ENCODE measurements around the gene PEX5L. TPM values are rescaled to one million over a fixed set of nuclear protein-coding genes. Genes with fewer than 3 reads are reported as not detected.

Gene PEX5L
- total and polyA plus RNA-seq, 3 experiments from 2014 or later, result 0.15 TPM; not detected in 2

DNA sequence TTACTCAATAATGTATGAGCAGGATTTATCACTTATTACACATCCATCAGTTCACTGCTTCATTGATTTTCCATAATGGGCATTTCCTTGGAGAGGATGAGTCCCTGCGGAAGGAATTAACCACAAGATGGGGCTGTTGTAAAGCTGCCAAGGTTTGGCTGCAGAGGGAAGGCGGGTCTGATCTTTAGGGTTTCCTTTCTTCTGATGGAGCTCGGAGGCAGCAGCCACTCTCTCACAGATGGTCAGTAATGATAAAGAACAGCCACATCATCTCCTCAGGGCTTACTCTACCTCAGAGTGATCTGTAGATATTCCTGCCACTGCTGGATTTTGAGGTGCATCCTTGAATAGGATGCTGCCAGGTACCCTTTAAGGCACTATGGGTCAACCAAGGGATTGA, 268.7 kb downstream of the PEX5L start:
- Mint-ChIP-seq H3K27me3 (no peaks in the 10 kb centered on the region), H3K4me1 (peaks cover 0 to 4% (median 0%) of the 10 kb centered on the region in 3 donors), H3K4me3 (no peak overlapping the region), H3K9me3 (no peaks in the 10 kb centered on the region), H3K36me3 (peaks cover 21 to 69% (median 32%) of the 10 kb centered on the region in 3 donors), H3K27ac (peak overlapping the region in 1 of 8 donors; percentile 37)
- no peak for DNase-seq
- POLR2A ChIA-PET, result no interaction called here
- CTCF ChIA-PET, result interaction anchor here (1.1 kb wide), 1 partner anchor 9 kb away, joined by 3 read pairs; no protein-coding TSS in a partner anchor
- no peak overlapping the region for H3K4me3 ChIP-seq (ENCODE audit: low read length)
- H3K9me3 ChIP-seq (ENCODE audit: low read length), result no peaks in the 10 kb centered on the region
- no peaks in the 10 kb centered on the region for H3K4me1 ChIP-seq (ENCODE audit: insufficient read depth, low read length)
- no peaks in the 10 kb centered on the region for H3K27me3 ChIP-seq (ENCODE audit: insufficient read depth, low read length, poor library complexity, severe bottlenecking)
- H3K27ac ChIP-seq (ENCODE audit: low read depth, low read length), result no peak overlapping the region
- no peaks in the 10 kb centered on the region for H3K36me3 ChIP-seq (ENCODE audit: insufficient read depth, low read length)

DNA sequence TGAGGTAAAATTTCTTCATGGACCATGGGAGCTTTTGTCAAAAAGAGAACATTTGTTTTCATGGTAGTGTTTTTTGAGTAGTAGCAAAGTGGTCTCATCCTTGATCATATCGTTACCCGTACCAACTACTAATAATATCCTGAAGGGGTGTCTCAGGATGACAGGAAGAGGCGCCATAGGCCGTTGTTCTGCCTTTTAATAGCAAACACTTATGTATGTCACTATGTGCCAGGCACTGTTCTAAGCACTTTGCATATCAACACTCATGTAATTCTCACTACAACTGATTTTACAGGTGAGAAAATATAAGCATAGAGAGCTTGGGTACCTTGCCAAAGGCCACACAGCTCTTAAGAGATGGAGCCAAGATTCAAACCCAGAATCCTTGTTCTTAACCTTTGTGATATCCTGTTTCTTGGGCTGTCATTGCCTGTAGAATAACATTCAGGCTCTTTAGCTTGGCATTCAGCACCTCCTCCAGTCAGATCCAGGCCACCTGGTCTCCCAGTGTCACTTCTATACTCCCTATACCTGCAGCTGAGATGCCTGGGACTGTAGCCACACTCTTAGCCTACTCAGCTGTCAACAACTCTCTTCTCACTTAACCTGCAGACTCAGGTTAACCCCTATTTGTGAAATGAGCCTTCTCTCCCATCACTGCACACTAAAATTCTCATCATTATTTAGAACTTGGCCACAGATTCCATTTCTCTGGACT, 270.2 kb downstream of the PEX5L start:
- no peaks in the 10 kb centered on the region for H3K9me3 ChIP-seq (ENCODE audit: low read length)
- no peaks in the 10 kb centered on the region for H3K36me3 ChIP-seq (ENCODE audit: insufficient read depth, low read length)
- H3K4me1 Mint-ChIP-seq, result peaks cover 0 to 4% (median 0%) of the 10 kb centered on the region in 3 donors
- no peak overlapping the region for H3K4me3 Mint-ChIP-seq
- peaks cover 22 to 68% (median 34%) of the 10 kb centered on the region in 3 donors for H3K36me3 Mint-ChIP-seq
- no peaks in the 10 kb centered on the region for H3K9me3 Mint-ChIP-seq
- CTCF ChIA-PET, result no interaction called here
- H3K4me1 ChIP-seq (ENCODE audit: insufficient read depth, low read length), result no peaks in the 10 kb centered on the region
- H3K27ac Mint-ChIP-seq, result peak overlapping the region in 2 of 8 donors; percentile 1 to 11
- no peaks in the 10 kb centered on the region for H3K27me3 ChIP-seq (ENCODE audit: insufficient read depth, low read length, poor library complexity, severe bottlenecking)
- no peaks in the 10 kb centered on the region for H3K27me3 Mint-ChIP-seq
- POLR2A ChIA-PET, result interaction anchor here (0.7 kb wide), 1 partner anchor 145 kb away, joined by 3 read pairs; no protein-coding TSS in a partner anchor
- no peak for DNase-seq
- no peak overlapping the region for H3K27ac ChIP-seq (ENCODE audit: low read depth, low read length)
- H3K4me3 ChIP-seq (ENCODE audit: low read length), result no peak overlapping the region

DNA sequence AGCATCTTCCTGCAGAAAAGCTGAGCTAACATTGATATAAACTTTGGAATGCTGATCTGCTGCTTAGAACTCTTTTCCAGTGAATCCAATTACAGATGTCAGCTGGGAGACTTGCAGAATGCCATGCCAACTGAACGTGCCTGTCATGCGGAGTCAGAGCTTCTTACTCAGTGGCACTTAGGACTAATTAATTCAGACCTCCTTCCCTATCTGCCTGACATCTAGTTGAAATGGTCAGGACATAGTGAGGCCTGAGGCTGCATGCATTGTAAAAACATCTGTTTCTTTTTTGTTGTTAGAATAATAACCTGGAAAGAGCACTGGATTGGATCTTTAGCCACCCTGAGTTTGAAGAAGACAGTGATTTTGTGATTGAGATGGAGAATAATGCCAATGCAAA, 271.3 kb downstream of the PEX5L start:
- no peak overlapping the region for H3K4me3 Mint-ChIP-seq

DNA sequence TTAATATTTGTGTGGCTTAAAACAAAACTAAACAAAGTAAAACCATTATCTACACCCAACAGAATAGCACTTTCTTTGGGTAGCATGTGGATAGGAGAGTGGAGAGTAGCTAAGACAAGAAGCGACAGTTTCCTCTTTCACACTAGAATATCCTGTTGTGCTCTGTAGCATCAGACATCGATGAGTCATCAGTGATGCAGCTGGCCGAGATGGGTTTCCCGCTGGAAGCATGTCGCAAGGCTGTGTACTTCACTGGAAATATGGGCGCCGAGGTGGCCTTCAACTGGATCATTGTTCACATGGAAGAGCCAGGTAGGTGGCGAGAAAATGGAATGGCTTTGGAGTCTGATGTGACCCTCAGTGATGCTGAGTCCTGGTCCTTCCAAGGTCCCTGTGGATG, 275.8 kb downstream of the PEX5L start:
- H3K36me3 Mint-ChIP-seq, result peaks cover 20 to 72% (median 24%) of the 10 kb centered on the region in 3 donors
- Histone ChIP-seq H3K27ac (ENCODE audit: low read depth, low read length) (no peak overlapping the region), H3K36me3 (ENCODE audit: insufficient read depth, low read length) (no peaks in the 10 kb centered on the region), H3K27me3 (ENCODE audit: insufficient read depth, low read length, poor library complexity, severe bottlenecking) (no peaks in the 10 kb centered on the region), H3K9me3 (ENCODE audit: low read length) (no peaks in the 10 kb centered on the region), H3K4me3 (ENCODE audit: low read length) (no peak overlapping the region), H3K4me1 (ENCODE audit: insufficient read depth, low read length) (no peaks in the 10 kb centered on the region)
- peaks cover 0 to 2% (median 0%) of the 10 kb centered on the region in 5 donors for H3K9me3 Mint-ChIP-seq
- no peaks in the 10 kb centered on the region for H3K27me3 Mint-ChIP-seq
- no peak for DNase-seq
- no peak overlapping the region for H3K27ac Mint-ChIP-seq
- H3K4me3 Mint-ChIP-seq, result no peak overlapping the region
- ChIA-PET POLR2A (no interaction called here), CTCF (no interaction called here)
- H3K4me1 Mint-ChIP-seq, result no peaks in the 10 kb centered on the region

More for the DNA sequence above, 271.3 kb downstream of the PEX5L start:
- no peaks in the 10 kb centered on the region for H3K9me3 ChIP-seq (ENCODE audit: low read length)
- ChIA-PET POLR2A (no interaction called here), CTCF (no interaction called here)
- Mint-ChIP-seq H3K36me3 (peaks cover 22 to 71% (median 35%) of the 10 kb centered on the region in 3 donors), H3K9me3 (no peaks in the 10 kb centered on the region), H3K27me3 (no peaks in the 10 kb centered on the region), H3K4me1 (peaks cover 0 to 4% (median 0%) of the 10 kb centered on the region in 3 donors), H3K27ac (no peak overlapping the region)
- no peaks in the 10 kb centered on the region for H3K27me3 ChIP-seq (ENCODE audit: insufficient read depth, low read length, poor library complexity, severe bottlenecking)
- H3K4me1 ChIP-seq (ENCODE audit: insufficient read depth, low read length), result no peaks in the 10 kb centered on the region
- no peaks in the 10 kb centered on the region for H3K36me3 ChIP-seq (ENCODE audit: insufficient read depth, low read length)
- H3K4me3 ChIP-seq (ENCODE audit: low read length), result no peak overlapping the region
- DNase-seq, result no peak
- H3K27ac ChIP-seq (ENCODE audit: low read depth, low read length), result no peak overlapping the region

DNA sequence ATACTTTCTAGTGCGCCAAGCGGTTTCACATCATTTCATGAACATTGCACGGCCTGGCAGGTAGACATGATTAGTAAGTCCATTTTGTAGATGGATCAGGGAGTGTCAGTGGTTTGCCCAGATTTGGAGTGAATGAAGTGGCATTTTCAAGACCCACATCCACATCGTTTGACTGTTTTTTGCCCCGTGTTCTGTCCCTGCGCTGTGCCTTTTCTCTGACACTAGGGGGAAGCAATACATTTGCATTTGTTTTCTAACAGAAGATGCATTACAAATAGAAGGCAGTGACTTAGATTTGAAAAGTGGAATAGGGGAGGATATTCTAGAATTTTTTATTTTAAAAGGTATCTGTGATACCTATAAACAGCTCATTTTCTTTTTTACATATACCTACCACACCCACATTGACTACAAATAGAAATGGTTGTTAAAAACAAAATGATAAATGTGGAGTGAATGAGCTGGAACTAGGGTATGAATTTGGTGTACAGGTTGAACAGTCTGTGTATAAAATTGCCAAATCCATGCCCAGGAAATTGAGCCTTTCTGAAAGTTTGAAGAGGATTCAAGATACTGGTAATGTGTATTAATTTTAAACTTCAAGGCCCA, 285.9 kb downstream of the PEX5L start:
- Mint-ChIP-seq H3K9me3 (no peaks in the 10 kb centered on the region), H3K36me3 (peaks cover 2 to 28% (median 12%) of the 10 kb centered on the region in 3 donors), H3K27ac (peak overlapping the region in 2 of 8 donors; percentile 2 to 50), H3K4me1 (no peaks in the 10 kb centered on the region), H3K27me3 (no peaks in the 10 kb centered on the region), H3K4me3 (no peak overlapping the region)
- ChIA-PET POLR2A (no interaction called here), CTCF (no interaction called here)
- Histone ChIP-seq H3K36me3 (ENCODE audit: insufficient read depth, low read length) (no peaks in the 10 kb centered on the region), H3K4me3 (ENCODE audit: low read length) (no peak overlapping the region), H3K27me3 (ENCODE audit: insufficient read depth, low read length, poor library complexity, severe bottlenecking) (no peaks in the 10 kb centered on the region), H3K4me1 (ENCODE audit: insufficient read depth, low read length) (no peaks in the 10 kb centered on the region), H3K9me3 (ENCODE audit: low read length) (no peaks in the 10 kb centered on the region), H3K27ac (ENCODE audit: low read depth, low read length) (no peak overlapping the region)
- DNase-seq, result no peak

DNA sequence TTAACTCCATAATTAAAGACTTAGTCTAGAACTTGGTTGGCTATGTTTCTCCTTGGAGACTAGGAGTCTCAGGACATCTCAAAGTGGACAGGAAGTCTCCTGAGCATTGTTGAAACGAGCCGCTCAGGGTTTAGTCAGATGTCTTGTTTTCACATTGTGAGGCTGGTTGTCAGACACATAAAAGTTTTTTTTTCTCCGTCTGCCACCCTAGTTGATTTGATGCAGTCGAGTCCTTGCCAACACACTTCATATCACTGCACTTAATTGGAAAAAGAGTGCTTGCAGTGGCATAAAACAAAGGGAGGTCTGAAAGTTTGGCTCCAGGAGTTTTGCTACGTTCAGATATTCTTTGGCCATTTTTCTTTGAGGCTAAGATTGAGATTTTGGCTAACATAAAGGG, 291.0 kb downstream of the PEX5L start:
- Mint-ChIP-seq H3K4me3 (no peak overlapping the region), H3K4me1 (peaks cover 0 to 6% (median 2%) of the 10 kb centered on the region in 3 donors), H3K9me3 (no peaks in the 10 kb centered on the region), H3K36me3 (peaks cover 14 to 45% (median 23%) of the 10 kb centered on the region in 3 donors), H3K27me3 (peaks cover 0 to 1% of the 10 kb centered on the region in 2 donors), H3K27ac (no peak overlapping the region)
- CTCF ChIA-PET, result no interaction called here
- no peaks in the 10 kb centered on the region for H3K9me3 ChIP-seq (ENCODE audit: low read length)
- H3K4me1 ChIP-seq (ENCODE audit: insufficient read depth, low read length), result no peaks in the 10 kb centered on the region
- POLR2A ChIA-PET, result no interaction called here
- H3K4me3 ChIP-seq (ENCODE audit: low read length), result no peak overlapping the region
- no peak for DNase-seq
- no peak overlapping the region for H3K27ac ChIP-seq (ENCODE audit: low read depth, low read length)
- H3K36me3 ChIP-seq (ENCODE audit: insufficient read depth, low read length), result no peaks in the 10 kb centered on the region
- H3K27me3 ChIP-seq (ENCODE audit: insufficient read depth, low read length, poor library complexity, severe bottlenecking), result no peaks in the 10 kb centered on the region

- no peak for DNase-seq
- Mint-ChIP-seq H3K9me3 (no peaks in the 10 kb centered on the region), H3K36me3 (peaks cover 14 to 50% (median 23%) of the 10 kb centered on the region in 3 donors), H3K27ac (peak overlapping the region in 2 of 8 donors; percentile 11 to 67), H3K4me3 (no peak overlapping the region), H3K27me3 (peaks cover 0 to 1% of the 10 kb centered on the region in 2 donors), H3K4me1 (peaks cover 0 to 8% (median 3%) of the 10 kb centered on the region in 3 donors)
- CTCF ChIA-PET, result no interaction called here
- POLR2A ChIA-PET, result no interaction called here
- Histone ChIP-seq H3K4me1 (ENCODE audit: insufficient read depth, low read length) (no peaks in the 10 kb centered on the region), H3K9me3 (ENCODE audit: low read length) (no peaks in the 10 kb centered on the region), H3K27me3 (ENCODE audit: insufficient read depth, low read length, poor library complexity, severe bottlenecking) (no peaks in the 10 kb centered on the region), H3K36me3 (ENCODE audit: insufficient read depth, low read length) (no peaks in the 10 kb centered on the region), H3K4me3 (ENCODE audit: low read length) (no peak overlapping the region), H3K27ac (ENCODE audit: low read depth, low read length) (no peak overlapping the region)
Measured at GRCh38 chr3:179745079-179745478, 291.7 kb downstream of the PEX5L start.
